CD4-positive, alpha-beta T cell treated with Interleukin-15 for 4 hours (primary cell): ENCODE results near the gene ZNF536.

Source experiments
- DNase-seq: peaks from one replicate; pipeline ENCODE4 v3.0.0-alpha.2; 2020; ENCODE audit warnings: low spot score

The ZNF536 gene

DNA sequence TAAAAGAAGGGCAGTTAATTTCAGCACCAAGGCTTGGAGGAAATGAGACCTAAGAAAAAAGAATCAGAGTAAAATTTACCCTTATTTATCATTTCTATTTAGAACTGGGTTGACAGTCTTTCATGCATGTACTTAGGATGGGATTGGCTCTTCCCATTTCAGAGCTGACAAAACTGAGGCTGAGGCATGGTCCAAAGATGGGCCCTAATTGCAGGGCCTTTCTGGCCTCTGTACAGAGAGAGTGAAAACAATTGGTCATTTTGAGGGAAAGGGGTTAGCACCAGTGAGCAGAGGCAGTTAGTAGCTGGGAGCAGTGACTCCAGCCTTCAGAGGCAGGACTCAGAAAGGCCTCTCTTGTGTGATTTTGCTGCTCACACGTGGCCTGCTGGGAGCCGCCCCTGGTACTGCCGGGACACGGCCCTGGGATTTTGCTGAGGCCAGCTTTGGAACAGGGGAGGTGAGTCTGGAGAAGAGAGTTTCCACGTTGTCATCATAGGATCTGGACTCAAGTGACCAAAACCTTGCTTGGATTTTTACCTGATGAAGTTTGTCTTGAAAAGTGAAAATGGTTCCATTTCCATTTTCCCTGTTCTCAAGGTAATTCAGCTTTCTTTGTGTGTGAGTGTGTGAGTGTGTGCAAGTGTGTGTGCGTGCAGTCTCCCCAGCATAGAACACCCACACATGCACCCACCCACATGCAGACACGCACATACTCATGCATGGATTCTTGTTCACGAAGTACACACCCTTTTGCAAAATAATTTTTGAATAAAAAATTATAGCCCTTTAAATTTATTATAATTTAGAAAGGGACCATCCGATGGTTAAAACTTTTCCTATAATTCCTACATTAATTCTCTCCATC, at the start of gene ZNF536:
TSS of gene ZNF536 (plus strand) at position 425 of the 865 bp plus-strand sequence. CDS start 71,179 bp downstream, outside the sequence.
- DNase-seq = no peak

DNA sequence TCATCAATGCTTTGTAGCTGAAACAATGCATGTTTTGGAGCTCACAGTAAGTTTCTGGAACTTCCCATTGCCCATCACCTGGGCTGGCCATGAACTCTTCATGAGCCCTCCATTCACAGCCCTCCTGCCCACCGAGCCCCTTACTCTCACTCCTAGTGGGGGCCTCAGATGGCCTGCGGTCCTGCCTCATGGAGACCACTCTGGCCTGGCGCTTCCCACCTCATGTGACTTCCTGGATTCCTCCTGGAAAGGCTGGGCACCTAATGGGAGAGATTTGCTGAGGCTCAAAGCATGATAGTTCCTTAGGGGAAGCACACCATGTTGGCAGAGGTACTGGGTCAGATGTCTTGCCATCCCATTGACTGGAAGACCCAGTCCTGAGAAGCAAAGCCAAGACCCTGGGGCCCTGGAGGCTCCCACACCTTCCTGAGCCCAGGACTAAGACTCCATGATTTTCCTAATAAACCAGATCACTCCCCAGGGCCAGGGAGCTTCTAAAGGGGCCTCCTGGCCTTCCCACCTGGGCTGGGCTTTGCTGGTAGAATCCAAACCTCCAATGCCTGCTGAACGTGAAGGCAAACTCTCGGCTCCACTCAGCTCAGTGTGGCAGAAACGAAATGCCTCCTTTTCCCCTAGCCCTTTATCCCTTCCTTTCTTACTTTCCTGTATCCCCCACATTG, 49.4 kb upstream of the ZNF536 start:
- DNase-seq = no peak

DNA sequence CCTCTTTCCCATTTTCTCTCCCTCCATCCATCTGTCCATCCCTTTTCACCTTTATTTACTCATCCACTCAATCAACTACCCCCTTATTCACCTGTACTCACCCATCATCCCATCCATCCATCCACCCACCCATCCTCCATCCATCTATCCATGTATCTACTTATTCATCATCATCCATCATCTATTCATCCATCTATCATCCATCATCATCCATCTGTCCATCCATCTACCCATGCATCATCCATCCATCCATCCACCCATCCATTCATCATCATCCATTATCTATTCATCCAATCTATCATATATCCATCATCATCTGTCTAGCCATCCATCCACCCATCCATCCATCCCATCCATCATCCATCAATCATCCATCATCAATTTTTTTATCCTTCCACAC, 48.3 kb upstream of the ZNF536 start:
- no peak for DNase-seq

DNA sequence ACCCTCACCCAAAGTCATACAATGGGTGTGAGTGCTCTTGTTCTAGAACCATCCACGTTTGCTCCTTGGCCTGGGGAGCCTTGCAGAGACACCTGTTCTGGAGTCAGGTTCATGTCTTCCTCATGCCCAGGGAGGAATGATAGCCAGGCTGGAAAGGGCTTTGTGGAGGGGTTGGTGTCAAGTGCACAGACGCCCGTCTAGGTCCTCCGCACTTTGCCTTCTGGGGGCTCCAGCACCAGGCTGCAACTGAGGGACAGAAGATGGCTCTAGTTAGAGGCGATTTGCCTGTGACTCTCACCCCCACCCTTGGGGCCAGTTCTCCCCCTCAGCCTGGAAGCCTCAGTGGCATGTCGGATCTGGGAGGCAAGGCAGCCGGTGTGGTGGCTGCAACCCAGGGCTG, 47.2 kb upstream of the ZNF536 start:
- DNase-seq = no peak

DNA sequence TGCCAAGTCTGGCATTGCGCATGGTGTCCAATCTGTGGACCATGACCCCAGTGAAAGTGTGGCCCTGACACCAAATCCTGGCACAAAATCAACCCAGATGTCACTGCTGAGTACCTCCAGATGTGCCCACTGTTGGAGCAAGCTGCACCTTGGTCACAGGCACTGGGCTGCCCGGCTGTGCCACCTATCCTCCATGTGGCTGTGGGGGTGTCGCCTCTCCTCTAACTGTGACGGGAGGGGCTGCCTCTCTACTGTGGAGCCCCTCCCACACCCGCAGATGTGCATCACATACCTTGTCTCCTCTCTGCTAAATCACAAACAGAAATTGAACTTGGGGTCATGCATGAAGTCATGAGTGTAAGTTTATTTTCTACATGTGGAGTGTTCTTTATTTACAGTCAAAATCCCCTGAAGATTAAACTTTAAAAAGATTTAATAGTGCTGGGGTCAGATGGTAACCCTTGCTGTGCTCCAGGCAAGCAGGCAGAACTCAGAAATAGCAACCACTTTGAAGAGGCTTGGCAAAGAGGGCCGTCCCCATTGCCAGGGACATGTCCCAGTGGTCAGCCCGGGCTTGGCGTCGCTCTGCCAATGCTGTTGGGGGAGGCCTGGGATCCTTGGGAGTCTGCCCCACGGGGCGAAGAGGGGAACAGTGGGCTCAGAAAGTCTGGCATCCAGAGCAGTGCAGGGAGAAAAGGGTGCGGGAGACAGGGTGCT, 46.4 kb upstream of the ZNF536 start:
- no peak for DNase-seq

DNA sequence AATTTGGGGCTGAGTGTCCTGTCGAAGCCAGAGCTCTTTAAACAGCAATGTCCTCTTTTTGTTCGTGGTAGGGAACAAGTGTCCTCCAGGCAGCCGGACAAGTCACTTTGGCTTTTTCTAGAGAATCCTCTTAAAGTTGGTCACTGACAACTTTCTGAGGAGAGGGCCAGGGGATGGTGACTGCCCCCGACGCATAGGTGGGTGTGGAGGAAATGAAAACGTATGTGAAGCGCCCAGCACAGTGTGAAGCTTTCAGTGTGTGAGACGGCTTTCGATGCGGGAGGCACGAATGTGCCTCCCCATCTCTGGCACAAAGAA, 45.8 kb upstream of the ZNF536 start:
- DNase-seq = no peak

DNA sequence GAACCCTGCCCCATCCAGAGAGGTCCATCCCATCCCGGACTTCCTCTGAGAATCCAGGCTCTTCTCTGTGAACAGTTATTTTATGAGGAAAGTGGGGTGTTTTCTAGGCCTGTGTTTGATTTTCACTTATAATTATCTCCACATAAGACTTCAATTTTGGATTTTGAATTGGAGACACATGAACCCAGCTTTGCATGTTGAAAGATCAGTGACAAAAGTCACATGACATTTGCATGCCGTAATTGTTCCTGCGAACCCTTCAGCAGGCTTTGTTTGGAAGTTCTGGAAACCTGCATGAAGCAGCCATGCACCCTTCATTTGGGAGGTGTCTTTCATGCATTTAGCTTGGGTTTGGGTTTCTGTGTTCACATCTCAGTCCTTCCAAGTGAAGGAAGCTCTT, 44.9 kb upstream of the ZNF536 start:
- DNase-seq = no peak

DNA sequence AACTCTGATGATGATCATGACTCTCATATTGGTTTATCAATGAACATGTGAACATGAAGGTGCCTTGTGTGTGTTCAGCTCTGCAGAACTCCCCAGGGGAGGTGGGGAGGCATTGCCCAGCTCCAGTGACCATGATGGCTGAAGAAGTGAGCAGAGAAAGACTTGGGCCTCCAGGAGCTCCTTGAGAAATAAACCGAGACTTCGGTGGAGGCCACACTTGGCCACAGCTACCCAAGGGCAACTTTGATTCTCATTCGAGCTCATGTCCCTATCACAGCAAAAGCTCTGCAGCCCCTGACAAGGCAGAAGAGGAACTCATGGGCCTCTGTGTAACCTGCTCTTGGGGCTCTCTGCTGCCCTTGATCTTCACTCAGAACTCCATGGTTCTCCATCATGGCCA, 44.1 kb upstream of the ZNF536 start:
- no peak for DNase-seq

DNA sequence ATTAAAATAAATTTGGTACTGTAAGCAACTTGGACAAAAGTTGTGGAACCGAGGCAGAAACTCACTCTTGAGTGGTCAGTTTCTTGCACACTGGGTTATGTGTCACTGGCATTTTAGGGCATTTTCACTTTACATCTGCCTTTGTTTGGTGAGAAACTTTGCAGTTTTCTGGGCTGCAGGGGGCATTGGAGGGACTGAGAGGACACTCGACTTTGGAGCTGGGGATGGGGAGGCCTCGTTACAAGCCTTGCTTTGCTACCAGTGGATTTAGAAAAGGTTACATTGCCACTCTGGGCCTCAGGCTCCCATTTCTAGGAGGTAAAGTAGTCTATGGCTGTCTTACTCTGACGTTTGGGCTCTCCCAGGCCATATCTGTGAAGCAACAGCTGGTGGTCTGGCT, 41.9 kb upstream of the ZNF536 start:
- DNase-seq = no peak

DNA sequence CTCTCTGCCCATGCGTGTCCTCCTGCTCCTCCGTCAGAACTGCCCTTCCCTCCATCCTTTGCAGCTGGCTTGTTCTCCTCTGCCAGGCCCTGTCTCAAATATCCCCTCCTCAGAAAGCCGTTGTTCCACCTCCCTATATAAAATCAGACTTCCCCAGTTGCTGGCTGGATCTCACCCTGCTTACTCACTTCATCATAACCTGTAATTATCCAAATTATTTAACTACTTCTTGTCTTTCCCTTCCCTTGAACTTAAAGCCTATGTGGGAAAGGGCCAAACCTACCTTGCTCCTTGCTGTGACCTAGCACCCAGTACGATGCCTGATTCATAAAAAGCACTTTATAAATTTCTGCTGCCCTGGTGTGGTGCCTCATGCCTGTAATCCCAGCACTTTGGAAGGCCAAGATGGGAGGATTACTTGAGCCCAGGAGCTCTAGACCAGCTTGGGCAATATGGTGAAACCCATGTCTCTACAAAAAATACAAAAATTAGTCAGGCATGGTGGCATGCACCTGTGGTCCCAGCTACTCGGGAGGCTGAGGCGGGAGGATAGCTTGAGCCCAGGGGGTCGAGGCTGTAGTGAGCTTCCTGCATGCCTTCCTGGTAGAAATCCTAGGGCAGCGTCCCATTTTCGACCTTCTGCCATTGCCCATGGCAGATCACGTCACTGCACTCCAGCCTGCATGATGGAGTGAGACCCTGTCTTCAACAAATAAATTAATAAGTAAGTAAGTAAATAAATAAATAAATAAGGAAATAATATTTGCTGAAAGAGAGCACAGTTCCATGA, 39.5 kb upstream of the ZNF536 start:
- no peak for DNase-seq

DNA sequence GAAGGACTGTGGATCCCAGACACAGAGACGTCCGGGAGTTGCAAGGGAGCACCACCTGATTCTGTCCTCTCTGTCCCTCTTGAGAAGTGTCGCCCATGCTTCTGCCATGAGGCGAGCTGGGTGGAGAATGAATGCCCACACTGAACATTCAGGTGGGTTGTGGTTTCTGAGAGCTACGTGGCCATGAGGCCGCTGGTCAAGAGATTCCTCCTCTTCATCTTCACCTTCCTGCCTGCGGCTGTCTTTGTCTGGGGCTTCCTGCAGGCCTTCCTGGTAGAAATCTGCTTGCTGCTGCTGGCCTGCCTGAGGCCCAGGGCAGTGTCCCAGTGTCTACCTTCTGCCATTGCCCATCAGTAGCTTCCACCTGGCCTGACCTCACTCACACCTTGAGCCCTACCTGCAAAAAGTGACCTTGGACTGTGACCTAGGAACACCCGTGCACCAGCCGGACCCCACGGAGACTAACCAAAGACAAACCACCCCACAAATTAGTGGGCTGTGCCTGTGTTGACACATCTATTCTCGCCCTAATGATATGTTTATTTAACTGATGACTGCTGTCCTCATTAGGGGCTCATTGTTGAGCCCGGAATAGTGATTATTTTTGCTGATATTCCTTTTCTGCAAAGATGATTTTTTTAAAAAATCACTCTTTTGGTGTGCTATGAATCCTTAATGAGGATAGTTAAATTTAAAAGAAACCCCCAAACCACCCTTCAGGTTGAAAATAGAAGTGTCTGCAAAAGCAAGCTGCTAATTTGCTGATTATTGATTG, 38.7 kb upstream of the ZNF536 start:
- DNase-seq = no peak

DNA sequence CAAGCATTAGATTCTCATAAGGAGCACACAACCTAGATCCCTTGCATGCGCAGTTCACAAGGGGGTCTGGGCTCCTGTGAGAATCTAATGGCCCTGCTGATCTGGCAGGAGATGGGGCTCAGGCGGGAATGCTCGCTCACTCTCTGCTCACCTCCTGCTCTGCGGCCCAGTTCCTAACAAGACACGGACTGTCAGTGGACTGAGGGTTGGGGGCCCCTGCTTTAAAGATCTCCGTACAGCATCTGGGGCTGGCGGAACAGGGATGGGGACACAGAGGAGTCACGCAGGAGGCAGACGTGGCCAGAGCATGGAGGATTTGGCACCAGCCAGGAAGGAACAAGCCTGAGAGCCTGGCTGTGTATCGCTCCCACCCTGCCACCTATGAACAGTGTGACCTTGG, 37.3 kb upstream of the ZNF536 start:
- DNase-seq = no peak

DNA sequence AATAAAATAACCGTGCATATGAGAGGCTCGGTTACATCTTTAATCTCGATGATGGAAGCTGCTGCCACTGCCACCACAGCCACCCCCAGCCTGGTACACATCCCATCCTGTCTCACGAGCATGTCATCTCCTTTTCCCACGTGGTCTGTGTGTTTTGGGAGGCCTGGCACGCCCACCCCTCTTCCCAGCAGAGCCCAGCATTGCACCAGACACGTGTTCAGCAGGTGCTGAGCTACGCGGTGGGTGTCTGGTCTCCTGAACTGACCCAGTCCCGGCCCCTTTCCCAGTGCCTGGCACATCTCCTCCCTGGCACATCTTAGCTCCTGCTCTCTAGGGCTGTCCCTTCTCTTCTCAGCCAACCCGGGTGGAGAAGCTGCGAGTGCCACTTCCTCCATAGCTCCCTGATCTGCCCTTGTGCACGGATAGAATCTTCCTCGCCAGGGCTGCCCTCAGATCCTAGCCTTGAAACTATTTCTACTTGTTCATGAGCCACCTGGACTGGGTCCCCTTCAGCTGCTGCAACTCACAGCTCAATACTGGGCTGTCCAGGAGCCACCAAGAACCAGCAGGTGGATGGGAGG, 36.8 kb upstream of the ZNF536 start:
- no peak for DNase-seq

DNA sequence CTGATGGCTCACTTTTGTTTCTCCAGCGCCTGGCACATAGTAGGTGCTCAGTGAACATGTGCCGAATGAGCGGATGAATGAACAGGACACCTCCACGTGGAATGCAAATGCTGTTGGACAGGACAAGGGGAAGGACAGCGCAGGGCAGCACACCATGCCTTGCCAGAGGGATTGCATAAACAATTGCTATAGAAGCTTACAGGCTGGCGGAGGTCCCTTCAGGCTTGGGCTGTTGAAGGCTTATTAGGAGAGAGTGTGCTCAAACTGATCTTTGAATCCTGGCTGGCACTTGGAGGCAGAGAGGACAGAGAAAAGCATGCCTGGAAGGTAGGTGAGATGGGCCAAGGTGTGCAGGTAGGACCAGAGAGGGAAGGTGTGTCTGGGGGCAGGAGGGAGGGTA, 35.9 kb upstream of the ZNF536 start:
- DNase-seq = no peak

DNA sequence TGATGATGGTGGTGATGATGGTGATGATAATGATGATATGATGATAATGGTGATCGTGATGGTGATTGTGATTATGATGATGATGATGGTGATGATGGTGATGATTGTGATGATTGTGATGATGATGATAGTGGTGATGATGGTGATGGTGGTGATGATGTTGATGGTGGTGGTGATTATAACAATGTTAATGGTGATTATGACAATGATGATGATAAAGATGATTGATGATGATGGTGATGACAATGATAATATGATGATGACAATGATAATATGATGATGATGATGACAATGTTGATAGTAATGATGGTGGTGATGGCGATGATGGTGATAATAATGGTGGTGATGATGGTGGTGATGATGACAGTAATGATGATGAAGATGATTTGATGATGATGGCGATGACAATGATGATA, 34.1 kb upstream of the ZNF536 start:
- DNase-seq = no peak

DNA sequence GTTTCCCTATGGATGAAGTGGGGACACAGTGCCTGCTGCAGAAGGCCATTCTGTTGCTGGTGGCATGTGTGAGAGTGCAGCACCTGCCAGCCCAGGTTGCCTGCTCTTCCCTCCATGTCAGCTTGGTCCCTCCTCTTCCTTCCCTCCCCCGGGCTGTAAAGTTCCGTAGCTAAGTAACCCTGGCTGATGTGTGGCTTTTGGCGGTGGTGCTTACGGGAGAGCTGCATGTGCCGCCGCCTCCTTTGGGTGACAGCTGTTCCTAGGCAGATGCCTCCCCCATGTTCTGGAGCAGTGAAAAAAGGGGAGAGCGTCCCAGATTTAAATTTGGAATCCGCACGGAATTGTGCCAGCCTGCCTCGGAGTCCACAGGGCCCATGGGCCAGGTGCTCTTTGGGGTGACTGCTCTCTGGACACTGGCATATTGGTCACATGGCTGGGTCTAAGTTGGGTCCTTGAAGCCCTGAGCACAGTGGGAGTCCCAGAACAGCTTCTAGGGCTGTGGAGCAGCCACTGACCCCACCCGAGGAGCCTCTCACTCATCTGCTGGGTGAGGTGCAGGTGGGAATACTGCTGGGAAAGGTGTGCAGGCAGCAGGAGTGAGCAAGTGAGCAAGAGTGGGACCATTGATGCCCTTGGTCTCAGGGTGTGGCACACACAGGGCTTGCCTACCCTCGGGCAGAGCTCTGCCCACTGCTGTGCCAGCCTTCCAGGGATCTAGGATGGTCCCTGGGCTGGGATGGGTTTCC, 33.1 kb upstream of the ZNF536 start:
- DNase-seq = no peak

DNA sequence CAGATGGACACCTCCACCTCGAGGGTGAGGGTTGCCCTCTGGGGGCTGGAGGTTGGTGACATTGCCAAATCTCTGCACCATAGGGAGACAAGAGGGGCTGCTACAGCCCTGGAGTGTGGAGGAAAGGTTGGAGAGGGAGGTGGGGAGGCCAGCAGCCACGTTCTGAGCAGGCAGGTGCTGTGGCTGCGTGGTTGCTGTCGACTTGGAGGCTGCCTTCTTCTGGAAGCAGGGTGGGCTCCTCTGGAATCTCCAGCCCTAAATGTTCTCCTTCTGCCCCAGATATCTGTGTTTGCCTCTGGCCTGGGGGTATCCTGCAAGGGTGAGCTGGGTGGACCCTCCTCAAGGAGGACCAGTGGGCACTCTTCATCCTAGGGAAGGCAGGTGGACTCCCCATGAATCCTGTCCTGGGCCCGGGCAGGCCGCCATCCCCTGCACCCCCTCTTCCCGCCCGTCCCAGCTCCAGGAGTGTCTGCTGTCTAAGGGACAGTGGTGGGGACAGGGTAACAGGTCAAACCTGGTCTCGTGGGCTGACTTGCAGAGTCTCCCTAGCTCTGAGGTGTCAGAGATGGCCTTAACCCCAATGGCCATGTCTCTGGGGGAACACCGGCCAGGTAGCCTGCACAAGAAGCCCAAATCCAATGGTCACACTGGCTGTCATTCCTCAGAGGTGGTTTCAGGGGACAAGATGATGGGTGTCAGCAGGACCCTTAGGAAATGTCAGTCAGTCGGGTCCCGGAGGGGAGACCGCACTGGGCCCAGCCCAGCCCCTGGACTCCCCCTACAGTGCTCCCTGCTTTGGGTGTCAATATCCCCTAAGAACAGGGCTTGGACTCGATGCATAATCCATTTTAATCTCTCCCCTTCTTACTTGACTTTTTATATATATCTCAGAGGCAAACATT, 32.3 kb upstream of the ZNF536 start:
- DNase-seq = no peak

DNA sequence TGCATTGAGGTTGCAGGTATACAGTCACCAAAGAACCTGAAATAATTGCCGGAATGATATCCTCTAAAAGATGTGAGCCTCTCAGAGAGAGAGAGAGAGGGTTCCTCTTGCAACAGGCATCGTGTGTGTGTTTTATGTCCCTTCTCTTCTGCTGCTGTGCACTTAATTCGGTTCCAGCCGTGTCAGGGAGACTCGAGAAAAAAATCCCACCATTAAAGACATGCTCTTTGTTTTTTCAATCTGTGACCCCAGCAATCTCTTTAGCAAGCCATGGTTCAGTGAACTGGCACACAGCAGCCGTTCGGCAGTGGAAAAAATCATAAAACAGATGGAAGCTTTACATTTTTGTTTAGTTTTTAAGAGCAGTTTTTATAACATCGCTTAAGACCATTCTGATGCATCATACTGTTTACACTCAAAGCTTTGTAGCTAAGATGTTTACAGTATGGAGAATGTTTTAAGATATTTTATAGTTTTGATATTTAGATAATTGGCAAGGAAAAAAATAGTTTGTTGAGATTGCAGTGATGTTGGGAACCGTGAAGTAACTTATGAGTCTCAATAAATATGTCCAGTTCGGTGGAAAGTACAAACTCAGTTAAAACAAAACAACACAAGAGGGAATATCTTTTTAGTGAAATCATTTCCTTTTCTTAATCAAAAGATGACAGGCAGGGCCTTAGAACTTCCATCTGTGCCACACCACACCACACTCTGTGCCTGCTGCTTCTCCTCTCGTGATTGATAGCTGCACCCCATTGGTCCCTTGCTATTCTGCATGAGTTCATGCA, 31.2 kb upstream of the ZNF536 start:
- no peak for DNase-seq
